ENCODE data around the gene FLT3.
"Not testable (repeated sequence)": the region's sequence is repeated elsewhere in the genome, so short reads cannot be mapped to it uniquely, and the experiment has no call there.

Gene FLT3

GRCh38 chr13:28100150-28101121, at the start of gene FLT3:
Gene FLT3 (minus strand): TSS chr13:28100576. CDS start chr13:28100510, 66 bp downstream.
- DNase-seq (ENCODE audit: low spot score) = no peak

- DNase-seq (ENCODE audit: low spot score) = no peak
Measured at GRCh38 chr13:28147495-28147894, 47.1 kb upstream of the FLT3 start.

GRCh38 chr13:28145049-28145448, 44.7 kb upstream of the FLT3 start:
- DNase-seq (ENCODE audit: low spot score) = no peak

GRCh38 chr13:28141542-28141941, 41.2 kb upstream of the FLT3 start:
- not testable (repeated sequence) for DNase-seq (ENCODE audit: low spot score)

- no peak for DNase-seq (ENCODE audit: low spot score)
Measured at GRCh38 chr13:28140433-28141125, 40.2 kb upstream of the FLT3 start.

- peak; percentile 64 for DNase-seq (ENCODE audit: low spot score)
Measured at GRCh38 chr13:28138756-28139470, 38.5 kb upstream of the FLT3 start.

GRCh38 chr13:28138012-28138755, 37.8 kb upstream of the FLT3 start, which contains the start of gene PAN3:
Gene PAN3 (plus strand): TSS chr13:28138545. CDS start chr13:28138658, 113 bp downstream.
- peak; percentile 91 for DNase-seq (ENCODE audit: low spot score)

- DNase-seq (ENCODE audit: low spot score) = peak; percentile 40
Measured at GRCh38 chr13:28137596-28137995, 37.2 kb upstream of the FLT3 start.

GRCh38 chr13:28136916-28137315, 36.5 kb upstream of the FLT3 start:
- DNase-seq (ENCODE audit: low spot score) = peak; percentile 42

GRCh38 chr13:28131646-28132045, 31.3 kb upstream of the FLT3 start:
- DNase-seq (ENCODE audit: low spot score) = no peak

GRCh38 chr13:28129911-28130693, 29.7 kb upstream of the FLT3 start:
- DNase-seq (ENCODE audit: low spot score) = no peak

GRCh38 chr13:28128926-28129325, 28.6 kb upstream of the FLT3 start:
- no peak for DNase-seq (ENCODE audit: low spot score)

GRCh38 chr13:28128030-28128429, 27.7 kb upstream of the FLT3 start:
- DNase-seq (ENCODE audit: low spot score) = no peak

GRCh38 chr13:28121224-28121623, 20.8 kb upstream of the FLT3 start:
- no peak for DNase-seq (ENCODE audit: low spot score)

- DNase-seq (ENCODE audit: low spot score) = no peak
Measured at GRCh38 chr13:28120317-28120716, 19.9 kb upstream of the FLT3 start.

GRCh38 chr13:28117689-28118377, 17.5 kb upstream of the FLT3 start:
- DNase-seq (ENCODE audit: low spot score) = no peak

- no peak for DNase-seq (ENCODE audit: low spot score)
Measured at GRCh38 chr13:28116736-28117135, 16.4 kb upstream of the FLT3 start.

GRCh38 chr13:28110414-28110813, 10.0 kb upstream of the FLT3 start:
- no peak for DNase-seq (ENCODE audit: low spot score)

- DNase-seq (ENCODE audit: low spot score) = no peak
Measured at GRCh38 chr13:28106976-28107375, 6.6 kb upstream of the FLT3 start.

- not testable (repeated sequence) for DNase-seq (ENCODE audit: low spot score)
Measured at GRCh38 chr13:28101886-28102285, 1.5 kb upstream of the FLT3 start.

Measured in hematopoietic multipotent progenitor cell treated with erythropoietin and hydrocortisone succinate and interleukin-3 and kit ligand, for 15 days (in vitro differentiated cells).